HG03060 (cell line): ENCODE results near the gene CACNA2D2.

ENCODE experiments used
- ATAC-seq: cut with Tn5 transposase; IDR thresholded peaks from one replicate; pipeline ENCODE4 v1.9.1; 2021; ENCODE audit warnings: low read depth, moderate number of reproducible peaks; ENCODE audit not compliant: unreplicated experiment

CACNA2D2 gene

GRCh38 chr3:50336452-50337174, 166.8 kb downstream of the CACNA2D2 start:
- peak; percentile 15 for ATAC-seq

GRCh38 chr3:50334339-50335075, 168.9 kb downstream of the CACNA2D2 start:
- ATAC-seq: no peak

- no peak for ATAC-seq
Observed at GRCh38 chr3:50333744-50334328, 169.6 kb downstream of the CACNA2D2 start.

- no peak for ATAC-seq
Observed at GRCh38 chr3:50331364-50331907, 172.0 kb downstream of the CACNA2D2 start.

- no peak for ATAC-seq
Observed at GRCh38 chr3:50330330-50330729, 173.1 kb downstream of the CACNA2D2 start.

GRCh38 chr3:50327943-50328691, 175.3 kb downstream of the CACNA2D2 start, which contains the start of gene TUSC2:
TSS of gene TUSC2 (minus strand) at chr3:50328223. CDS start at chr3:50328099, 124 bp downstream.
- ATAC-seq: peak; percentile 67

GRCh38 chr3:50327129-50327528, 176.3 kb downstream of the CACNA2D2 start:
- ATAC-seq: no peak

GRCh38 chr3:50326182-50326541, 177.3 kb downstream of the CACNA2D2 start:
- no peak for ATAC-seq

- ATAC-seq: no peak
Observed at GRCh38 chr3:50325497-50326181, 177.8 kb downstream of the CACNA2D2 start.

- no peak for ATAC-seq
Observed at GRCh38 chr3:50325113-50325480, 178.3 kb downstream of the CACNA2D2 start.

- ATAC-seq: no peak
Observed at GRCh38 chr3:50324351-50325112, 178.9 kb downstream of the CACNA2D2 start.

GRCh38 chr3:50323614-50324199, 179.7 kb downstream of the CACNA2D2 start:
- no peak for ATAC-seq

GRCh38 chr3:50323092-50323600, 180.3 kb downstream of the CACNA2D2 start:
- ATAC-seq: no peak

GRCh38 chr3:50322386-50323091, 180.9 kb downstream of the CACNA2D2 start, which contains the start of gene HYAL2:
TSS of gene HYAL2 (minus strand) at chr3:50322745. CDS start at chr3:50320489, 2,256 bp downstream.
- no peak for ATAC-seq

- no peak for ATAC-seq
Observed at GRCh38 chr3:50322115-50322385, 181.4 kb downstream of the CACNA2D2 start.

- peak; percentile 59 for ATAC-seq
Observed at GRCh38 chr3:50321336-50322114, 181.9 kb downstream of the CACNA2D2 start.

- ATAC-seq: peak; percentile 19
Observed at GRCh38 chr3:50320853-50321335, 182.5 kb downstream of the CACNA2D2 start.
